GM12865 (cell line): ENCODE results near the gene ARHGAP22.

ENCODE experiments used
- DNase-seq: peaks from one replicate; pipeline ENCODE4 v3.0.0; 2010; ENCODE audit warnings: low read depth
- H3K4me3 ChIP-seq: 2 replicates; pipeline ENCODE4 v1.5.1; 2011; ENCODE audit warnings: mild to moderate bottlenecking, low read depth, low read length, control low read depth
- CTCF ChIP-seq: IDR thresholded peaks from 2 replicates; pipeline ENCODE4 v1.5.1; 2011; ENCODE audit warnings: low read length, control low read depth, low read depth, inconsistent platforms; ENCODE audit not compliant: insufficient read depth; ENCODE audit errors: missing control alignments

Gene ARHGAP22

DNA sequence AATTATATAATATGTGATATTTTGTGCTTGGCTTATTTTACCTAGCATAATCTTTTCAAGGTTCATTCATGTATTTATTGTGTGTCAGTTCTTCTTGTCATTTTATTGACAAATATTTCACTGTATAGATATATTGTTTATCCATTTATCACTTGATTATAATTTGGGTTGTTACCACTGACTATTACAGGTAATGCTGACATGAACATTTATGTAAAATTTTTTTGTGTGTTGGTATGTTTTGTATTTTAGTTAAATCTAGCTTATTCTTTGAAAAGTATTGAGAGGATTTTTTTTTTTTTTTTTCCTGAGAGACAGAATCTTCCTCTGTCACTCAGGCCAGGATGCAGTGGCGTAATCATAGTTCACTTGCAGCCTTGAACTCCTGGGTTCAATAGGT lies 190.7 kb downstream of the ARHGAP22 start:
- DNase-seq: no peak
- H3K4me3 ChIP-seq: no peak overlapping the region
- no peak for TF ChIP-seq CTCF

GRCh38 chr10:48412933-48413332 lies 191.9 kb downstream of the ARHGAP22 start:
- no peak for DNase-seq
- no peak overlapping the region for H3K4me3 ChIP-seq
- TF ChIP-seq CTCF: no peak

GRCh38 chr10:48412081-48412480 lies 192.8 kb downstream of the ARHGAP22 start:
- TF ChIP-seq CTCF: no peak

DNA sequence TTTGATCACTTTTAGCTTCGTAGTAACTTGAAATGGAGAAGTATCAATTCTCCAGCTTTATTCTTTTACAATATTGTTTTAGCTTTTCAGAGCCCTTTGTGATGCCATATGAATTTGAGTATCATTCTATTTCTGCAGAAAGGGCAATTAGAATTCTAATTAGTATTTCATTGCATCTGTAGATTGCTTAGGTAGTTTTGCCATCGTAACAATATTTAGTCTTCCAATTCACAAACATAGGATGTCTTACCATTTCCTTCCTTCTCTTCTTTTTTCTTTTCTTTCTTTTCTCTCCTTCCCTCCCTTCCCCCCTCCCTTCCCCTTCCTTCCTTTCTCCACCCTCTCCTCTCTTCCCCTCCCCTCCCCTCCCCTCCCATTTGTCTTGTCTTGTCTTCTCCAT lies 193.4 kb downstream of the ARHGAP22 start:
- H3K4me3 ChIP-seq: no peak overlapping the region
- DNase-seq: no peak
- TF ChIP-seq CTCF: no peak

More at GRCh38 chr10:48412081-48412480, 192.8 kb downstream of the ARHGAP22 start:
- DNase-seq: no peak
- H3K4me3 ChIP-seq: no peak overlapping the region

GRCh38 chr10:48410503-48410902 lies 194.4 kb downstream of the ARHGAP22 start:
- no peak for DNase-seq
- TF ChIP-seq CTCF: no peak

DNA sequence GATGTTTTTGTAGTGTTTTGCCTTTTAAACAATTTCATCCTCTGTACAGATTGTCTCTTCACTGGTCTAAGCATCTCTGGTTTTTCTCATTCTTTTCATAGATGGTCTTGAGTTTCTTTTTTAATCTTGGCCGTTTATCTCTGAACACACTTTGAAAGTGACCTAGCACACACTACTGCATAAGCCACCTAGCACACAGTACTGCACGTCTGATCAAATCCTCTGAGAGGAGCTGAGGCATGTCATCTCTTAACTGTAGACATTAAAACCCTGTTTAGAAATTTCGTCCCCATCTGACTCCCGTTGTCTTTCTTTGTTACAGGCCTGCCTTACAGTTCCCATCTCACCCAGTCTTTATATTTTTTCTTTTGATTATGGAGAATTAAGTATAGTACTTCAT lies 198.2 kb downstream of the ARHGAP22 start:
- no peak overlapping the region for H3K4me3 ChIP-seq
- no peak for TF ChIP-seq CTCF
- DNase-seq: no peak

More at GRCh38 chr10:48410503-48410902, 194.4 kb downstream of the ARHGAP22 start:
- no peak overlapping the region for H3K4me3 ChIP-seq

GRCh38 chr10:48406204-48406603 lies 198.7 kb downstream of the ARHGAP22 start:
- no peak for TF ChIP-seq CTCF
- DNase-seq: no peak
- no peak overlapping the region for H3K4me3 ChIP-seq
